Bronchial epithelial cell (primary cell): ENCODE data around the gene RPL10A. TPM values are rescaled to one million over a fixed set of nuclear protein-coding genes. Genes with fewer than 3 reads are reported as not detected.

ENCODE experiments used
- DNase-seq: peaks from one replicate; pipeline ENCODE4 v3.0.0-alpha.2; 2010; ENCODE audit warnings: low read depth
- FAIRE-seq: peaks from 2 replicates; lab custom pipeline; 2011; peaks lifted over from hg19 to GRCh38; lab: Jason Lieb, UNC
- H3K27me3 ChIP-seq: 2 replicates; pipeline ENCODE4 v1.5.1; 2011; ENCODE audit warnings: low read length; ENCODE audit not compliant: control insufficient read depth, insufficient read depth
- H3K36me3 ChIP-seq: 2 replicates; pipeline ENCODE4 v1.5.1; 2011; ENCODE audit warnings: low read length; ENCODE audit not compliant: control insufficient read depth, insufficient read depth
- H3K4me3 ChIP-seq: 2 replicates; pipeline ENCODE4 v1.5.1; 2011; ENCODE audit warnings: mild to moderate bottlenecking, low read depth, low read length, control low read depth
- total RNA-seq: library from RNA; depleted of rRNA; stranded (reverse); fragments of >200 nt; gene quantifications from 2 replicates; pipeline ENCODE4 v1.2.1, GENCODE V29; 2014
- TF ChIP-seq, protein P1 (sequence below): IDR thresholded peaks from 2 replicates; pipeline ENCODE4 v1.5.1; 2011; ENCODE audit warnings: mild to moderate bottlenecking, moderate library complexity, low read length, control low read depth, inconsistent platforms; ENCODE audit not compliant: insufficient read depth, severe bottlenecking

The RPL10A gene
- total RNA-seq, 1 donor from 2014 or later = 1,892 TPM

DNA sequence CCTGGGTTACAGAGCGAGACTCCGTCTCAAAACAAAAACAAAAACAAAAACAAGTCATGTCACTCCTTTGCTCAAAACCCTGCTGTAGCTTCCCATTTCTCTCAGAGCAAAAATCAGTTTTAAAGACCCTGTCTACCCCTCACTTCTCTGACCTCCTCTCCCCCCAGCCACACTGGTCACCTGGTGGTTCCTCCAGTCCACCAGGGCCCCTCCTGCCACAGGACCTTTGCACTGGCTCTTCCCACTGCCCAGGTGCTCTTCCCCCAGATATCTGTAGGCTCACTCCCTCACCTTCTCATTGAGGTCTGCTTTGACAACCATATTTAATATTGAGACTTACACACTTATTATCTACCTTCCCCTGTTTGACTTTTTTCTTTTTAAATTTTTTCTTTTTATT, 33.6 kb downstream of the RPL10A start:
- no peak for DNase-seq
- no peaks in the 10 kb centered on the region for H3K27me3 ChIP-seq
- FAIRE-seq = no peak

DNA sequence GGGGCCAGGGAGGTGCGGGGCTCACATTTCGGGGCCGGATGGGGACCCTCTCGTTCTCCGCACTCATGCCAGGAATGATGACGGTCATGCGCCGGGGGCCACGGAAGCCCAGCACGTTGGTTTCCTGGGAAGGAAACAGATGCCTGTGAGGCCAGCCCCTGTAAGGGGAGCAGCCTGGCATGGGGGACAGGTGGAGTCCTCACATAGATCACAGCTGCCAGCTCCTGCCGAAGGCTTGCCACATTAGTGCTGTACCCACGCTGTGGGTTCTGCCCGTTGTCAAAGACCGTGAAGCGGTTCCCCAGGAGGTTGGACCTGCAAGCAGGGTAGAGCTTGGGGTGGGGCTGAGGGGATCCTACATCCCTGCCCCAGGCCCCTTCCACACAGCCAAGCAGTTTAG, 35.3 kb downstream of the RPL10A start:
- H3K27me3 ChIP-seq = no peaks in the 10 kb centered on the region
- DNase-seq = no peak
- H3K4me3 ChIP-seq = no peak overlapping the region
- H3K36me3 ChIP-seq = no peaks in the 10 kb centered on the region
- FAIRE-seq = no peak
- TF ChIP-seq, protein P1, sequence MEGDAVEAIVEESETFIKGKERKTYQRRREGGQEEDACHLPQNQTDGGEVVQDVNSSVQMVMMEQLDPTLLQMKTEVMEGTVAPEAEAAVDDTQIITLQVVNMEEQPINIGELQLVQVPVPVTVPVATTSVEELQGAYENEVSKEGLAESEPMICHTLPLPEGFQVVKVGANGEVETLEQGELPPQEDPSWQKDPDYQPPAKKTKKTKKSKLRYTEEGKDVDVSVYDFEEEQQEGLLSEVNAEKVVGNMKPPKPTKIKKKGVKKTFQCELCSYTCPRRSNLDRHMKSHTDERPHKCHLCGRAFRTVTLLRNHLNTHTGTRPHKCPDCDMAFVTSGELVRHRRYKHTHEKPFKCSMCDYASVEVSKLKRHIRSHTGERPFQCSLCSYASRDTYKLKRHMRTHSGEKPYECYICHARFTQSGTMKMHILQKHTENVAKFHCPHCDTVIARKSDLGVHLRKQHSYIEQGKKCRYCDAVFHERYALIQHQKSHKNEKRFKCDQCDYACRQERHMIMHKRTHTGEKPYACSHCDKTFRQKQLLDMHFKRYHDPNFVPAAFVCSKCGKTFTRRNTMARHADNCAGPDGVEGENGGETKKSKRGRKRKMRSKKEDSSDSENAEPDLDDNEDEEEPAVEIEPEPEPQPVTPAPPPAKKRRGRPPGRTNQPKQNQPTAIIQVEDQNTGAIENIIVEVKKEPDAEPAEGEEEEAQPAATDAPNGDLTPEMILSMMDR = no peak

More for the DNA sequence above, 33.6 kb downstream of the RPL10A start:
- Histone ChIP-seq H3K36me3 (no peaks in the 10 kb centered on the region), H3K4me3 (no peak overlapping the region)
- TF ChIP-seq, protein P1 = no peak

DNA sequence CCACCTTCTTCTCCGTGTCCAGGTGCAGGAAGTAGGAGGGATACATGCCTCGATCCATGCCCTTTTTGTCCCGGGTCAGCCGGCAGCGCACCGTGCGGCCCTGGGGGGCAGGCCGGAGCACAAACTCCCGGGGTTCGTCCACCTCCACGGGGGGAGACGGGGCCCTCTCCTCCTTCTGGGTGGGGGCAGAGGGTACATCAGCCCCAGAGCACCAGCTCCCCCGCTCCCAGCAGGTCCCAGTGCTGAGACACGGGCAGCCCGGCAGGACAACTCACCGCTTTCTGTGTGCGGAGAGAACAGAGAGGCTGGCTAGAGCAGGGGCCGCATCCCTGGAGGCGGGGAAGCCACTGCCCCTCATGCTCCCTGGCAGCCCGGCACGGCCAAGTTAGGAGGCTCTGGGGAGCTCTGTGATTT, 37.8 kb downstream of the RPL10A start:
- DNase-seq (no peak), FAIRE-seq (no peak)
- Histone ChIP-seq H3K36me3 (no peaks in the 10 kb centered on the region), H3K4me3 (no peak overlapping the region), H3K27me3 (peaks cover 3% of the 10 kb centered on the region)
- TF ChIP-seq, protein P1 = no peak

DNA sequence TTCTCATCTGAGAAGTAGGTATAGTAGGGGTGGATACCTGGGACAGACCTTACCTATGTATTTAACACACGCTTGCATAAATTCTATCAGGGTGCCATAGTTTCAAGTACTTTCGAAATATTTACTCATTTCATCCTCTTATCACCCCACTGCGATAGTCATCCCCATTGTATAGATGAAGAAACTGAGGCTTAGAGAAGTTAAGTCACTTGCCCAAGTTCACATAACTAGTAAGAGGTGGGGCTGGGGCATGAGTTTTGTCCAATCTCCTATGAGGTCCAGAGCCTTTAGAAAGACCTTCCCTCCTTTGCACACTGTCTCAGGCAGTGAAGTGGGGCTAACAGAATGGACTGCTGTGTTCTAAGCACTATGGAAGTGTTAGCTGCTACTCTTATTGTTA, 38.3 kb downstream of the RPL10A start:
- TF ChIP-seq, protein P1 = no peak
- H3K27me3 ChIP-seq = peaks cover 8% of the 10 kb centered on the region
- no peaks in the 10 kb centered on the region for H3K36me3 ChIP-seq
- FAIRE-seq = no peak
- DNase-seq = no peak
- H3K4me3 ChIP-seq = no peak overlapping the region

DNA sequence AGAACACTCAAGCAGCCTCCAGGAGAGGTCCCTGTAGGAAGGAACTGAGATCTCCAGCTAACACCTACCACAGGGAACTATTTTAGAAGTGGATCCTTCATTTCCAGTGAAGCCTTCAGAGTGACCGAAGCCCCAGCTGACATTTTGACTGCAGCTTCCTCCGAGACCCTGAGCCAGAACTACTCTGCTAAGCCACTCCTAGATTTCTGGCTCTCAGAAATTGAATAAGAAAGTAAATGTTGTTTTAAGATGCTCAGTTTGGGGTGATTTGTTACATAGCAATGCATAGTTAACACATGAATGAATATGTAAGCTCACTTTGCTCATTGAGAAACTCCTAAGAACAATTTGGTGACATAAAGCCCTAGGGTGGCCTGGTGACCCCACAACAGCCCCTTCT, 39.0 kb downstream of the RPL10A start:
- H3K27me3 ChIP-seq = peaks cover 9% of the 10 kb centered on the region
- FAIRE-seq (no peak), DNase-seq (no peak)
- TF ChIP-seq, protein P1 = no peak
- H3K4me3 ChIP-seq = no peak overlapping the region
- H3K36me3 ChIP-seq = no peaks in the 10 kb centered on the region

DNA sequence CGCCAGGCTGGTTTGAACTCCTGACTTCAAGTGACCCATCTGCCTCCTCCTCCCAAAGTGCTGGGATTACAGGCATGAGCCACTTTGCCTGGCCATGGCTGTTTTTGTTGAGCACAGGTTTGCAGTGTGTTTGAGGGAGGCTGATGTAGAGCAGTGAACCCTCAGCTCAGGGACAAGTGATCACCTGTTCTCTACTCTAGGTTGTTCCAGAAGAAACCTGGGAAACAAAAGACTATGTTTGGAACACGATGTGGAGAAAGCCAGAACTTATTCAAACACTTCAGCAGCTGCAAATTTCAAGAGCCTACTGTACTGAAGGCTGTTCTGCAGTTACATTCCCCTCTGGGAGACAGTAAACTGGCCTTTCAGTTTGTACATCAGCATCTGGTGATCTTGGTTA, 39.8 kb downstream of the RPL10A start:
- TF ChIP-seq, protein P1 = no peak
- DNase-seq (no peak), FAIRE-seq (no peak)
- H3K36me3 ChIP-seq = no peaks in the 10 kb centered on the region
- H3K4me3 ChIP-seq = no peak overlapping the region
- H3K27me3 ChIP-seq = peaks cover 12% of the 10 kb centered on the region
